Measurements from ENCODE around the gene GDPD4.

Gene GDPD4

GRCh38 chr11:77203901-77204753 lies 97.4 kb downstream of the GDPD4 start:
- no peak for DNase-seq

GRCh38 chr11:77202941-77203900 lies 98.3 kb downstream of the GDPD4 start:
- DNase-seq = no peak

- DNase-seq = no peak
These were observed 99.3 kb downstream of the GDPD4 start for GRCh38 chr11:77201991-77202841.

GRCh38 chr11:77201370-77201769 lies 100.1 kb downstream of the GDPD4 start:
- no peak for DNase-seq

GRCh38 chr11:77200351-77201268 lies 100.9 kb downstream of the GDPD4 start:
- no peak for DNase-seq

- DNase-seq = no peak
These were observed 102.2 kb downstream of the GDPD4 start for GRCh38 chr11:77199137-77199745.

- DNase-seq = peak; percentile 30 to 47
These were observed 103.0 kb downstream of the GDPD4 start for GRCh38 chr11:77198440-77198849.

- no peak for DNase-seq
These were observed 103.7 kb downstream of the GDPD4 start for GRCh38 chr11:77197626-77198320.

GRCh38 chr11:77196961-77197360 lies 104.5 kb downstream of the GDPD4 start:
- no peak for DNase-seq

GRCh38 chr11:77195071-77195755 lies 106.3 kb downstream of the GDPD4 start:
- no peak for DNase-seq

- no peak for DNase-seq
These were observed 107.3 kb downstream of the GDPD4 start for GRCh38 chr11:77193911-77194830.

GRCh38 chr11:77193167-77193566 lies 108.3 kb downstream of the GDPD4 start:
- DNase-seq = no peak

- DNase-seq = peak; percentile 57 to 66
These were observed 109.5 kb downstream of the GDPD4 start for GRCh38 chr11:77191823-77192495.

- DNase-seq = no peak
These were observed 110.1 kb downstream of the GDPD4 start for GRCh38 chr11:77191429-77191822.

- DNase-seq = no peak
These were observed 111.0 kb downstream of the GDPD4 start for GRCh38 chr11:77190331-77191075.

- DNase-seq = no peak
These were observed 111.8 kb downstream of the GDPD4 start for GRCh38 chr11:77189588-77190210.

Data from activated CD4-positive, alpha-beta T cell treated with anti-CD3 and anti-CD28 coated beads, Interleukin-2, amount 50 U/mL, for 48 hours (primary cell).